KG1 (cell line): ENCODE results near the gene APOD.
"Not testable (repeated sequence)": the region's sequence is repeated elsewhere in the genome, so short reads cannot be mapped to it uniquely, and the experiment has no call there.

Source experiments
- DNase-seq: peaks from one replicate; lab custom pipeline; 2025; lab: John Stamatoyannopoulos, UW

Gene APOD

GRCh38 chr3:195617784-195618659 lies 34.3 kb upstream of the APOD start:
- DNase-seq: not testable (repeated sequence)

- DNase-seq: not testable (repeated sequence)
Measured at GRCh38 chr3:195617134-195617533, 33.4 kb upstream of the APOD start.

- DNase-seq: no peak
Measured at GRCh38 chr3:195616681-195617080, 32.9 kb upstream of the APOD start.

GRCh38 chr3:195615952-195616537 lies 32.3 kb upstream of the APOD start:
- not testable (repeated sequence) for DNase-seq

- not testable (repeated sequence) for DNase-seq
Measured at GRCh38 chr3:195614672-195615504, 31.1 kb upstream of the APOD start.

- DNase-seq: no peak
Measured at GRCh38 chr3:195613468-195614069, 29.8 kb upstream of the APOD start.

- no peak for DNase-seq
Measured at GRCh38 chr3:195612075-195612800, 28.5 kb upstream of the APOD start.

- no peak for DNase-seq
Measured at GRCh38 chr3:195609229-195609628, 25.5 kb upstream of the APOD start.

GRCh38 chr3:195601785-195602184 lies 18.0 kb upstream of the APOD start:
- DNase-seq: not testable (repeated sequence)

GRCh38 chr3:195601382-195601781 lies 17.6 kb upstream of the APOD start:
- DNase-seq: no peak

- DNase-seq: not testable (repeated sequence)
Measured at GRCh38 chr3:195599926-195600325, 16.2 kb upstream of the APOD start.

- not testable (repeated sequence) for DNase-seq
Measured at GRCh38 chr3:195599516-195599915, 15.8 kb upstream of the APOD start.

GRCh38 chr3:195597848-195598247 lies 14.1 kb upstream of the APOD start:
- DNase-seq: no peak

GRCh38 chr3:195597229-195597628 lies 13.5 kb upstream of the APOD start:
- no peak for DNase-seq

GRCh38 chr3:195596765-195597171 lies 13.0 kb upstream of the APOD start:
- no peak for DNase-seq

GRCh38 chr3:195595785-195596531 lies 12.2 kb upstream of the APOD start:
- DNase-seq: no peak

GRCh38 chr3:195591852-195592251 lies 8.1 kb upstream of the APOD start:
- no peak for DNase-seq

- DNase-seq: no peak
Measured at GRCh38 chr3:195591220-195591619, 7.5 kb upstream of the APOD start.

- DNase-seq: not testable (repeated sequence)
Measured at GRCh38 chr3:195590381-195590780, 6.6 kb upstream of the APOD start.

- not testable (repeated sequence) for DNase-seq
Measured at GRCh38 chr3:195589796-195590195, 6.1 kb upstream of the APOD start.

GRCh38 chr3:195587824-195588223 lies 4.1 kb upstream of the APOD start:
- DNase-seq: no peak
